Hepatocyte (in vitro differentiated cells): ENCODE results near the gene CREB5. TPM values are rescaled to one million over a fixed set of nuclear protein-coding genes. Genes with fewer than 3 reads are reported as not detected.

Experiments
- DNase-seq: peaks from one replicate; pipeline ENCODE4 v3.0.0-alpha.2; 2016; ENCODE audit warnings: low spot score
- H2AFZ ChIP-seq: fragments of 200-600 bp; sonication (generic); 2 replicates; pipeline ENCODE4 v1.6.0; 2016; ENCODE audit warnings: antibody characterized with exemption, mild to moderate bottlenecking
- H3K27ac ChIP-seq: fragments of 200-600 bp; sonication (generic); 2 replicates; pipeline ENCODE4 v1.5.1; 2016; ENCODE audit warnings: mild to moderate bottlenecking
- H3K27me3 ChIP-seq: fragments of 200-600 bp; sonication (generic); 2 replicates; pipeline ENCODE4 v1.6.1; 2016
- H3K36me3 ChIP-seq: fragments of 200-600 bp; sonication (generic); replicated peaks from 2 replicates; pipeline ENCODE4 v1.5.1; 2016; ENCODE audit warnings: low read depth; ENCODE audit not compliant: insufficient read depth
- H3K4me1 ChIP-seq: fragments of 200-600 bp; sonication (generic); 2 replicates; pipeline ENCODE4 v1.5.1; 2016; ENCODE audit warnings: mild to moderate bottlenecking, moderate library complexity; ENCODE audit not compliant: insufficient read depth
- H3K4me2 ChIP-seq: fragments of 200-600 bp; sonication (generic); 2 replicates; pipeline ENCODE4 v1.6.0; 2016
- H3K4me3 ChIP-seq: fragments of 200-600 bp; sonication (generic); 2 replicates; pipeline ENCODE4 v1.5.1; 2016; ENCODE audit warnings: mild to moderate bottlenecking
- H3K79me2 ChIP-seq: fragments of 200-600 bp; sonication (generic); 2 replicates; pipeline ENCODE4 v1.6.0; 2017; ENCODE audit warnings: mild to moderate bottlenecking
- H3K9me2 ChIP-seq: fragments of 200-600 bp; sonication (generic); replicated peaks from 2 replicates; pipeline ENCODE4 v1.6.0; 2017; ENCODE audit warnings: mild to moderate bottlenecking; ENCODE audit not compliant: insufficient read depth
- H3K9me3 ChIP-seq: fragments of 200-600 bp; sonication (generic); 2 replicates; pipeline ENCODE4 v1.5.1; 2016; ENCODE audit warnings: low read depth, mild to moderate bottlenecking
- H4K20me1 ChIP-seq: fragments of 200-600 bp; sonication (generic); 2 replicates; pipeline ENCODE4 v1.6.0; 2016; ENCODE audit warnings: mild to moderate bottlenecking; ENCODE audit not compliant: insufficient read depth, poor library complexity, severe bottlenecking
- CTCF ChIP-seq: fragments of 200-600 bp; sonication (generic); IDR thresholded peaks from 2 replicates; pipeline ENCODE4 v1.5.1; 2016; ENCODE audit warnings: antibody characterized with exemption, mild to moderate bottlenecking; ENCODE audit not compliant: poor library complexity
- EZH2 ChIP-seq: fragments of 200-600 bp; sonication (generic); IDR thresholded peaks from 2 replicates; pipeline ENCODE4 v1.6.1; 2016; ENCODE audit warnings: antibody characterized with exemption, mild to moderate bottlenecking, borderline replicate concordance
- EZH2phosphoT487 ChIP-seq: fragments of 200-600 bp; sonication (generic); IDR thresholded peaks from one replicate; pipeline ENCODE4 v1.6.1; 2018; ENCODE audit warnings: antibody characterized with exemption, mild to moderate bottlenecking, low read depth, moderate library complexity; ENCODE audit not compliant: unreplicated experiment, severe bottlenecking
- WGBS: methylation state at CpG from one replicate; pipeline ENCODE4 v1.1.6; 2016; ENCODE audit warnings: low lambda C conversion rate; ENCODE audit errors: missing lambda C conversion rate; 5-methylcytosine and 5-hydroxymethylcytosine counted together
- polyA plus RNA-seq: library from polyadenylated mRNA; unstranded; fragments of >200 nt; fragmentation: Nextera tagmentation; extraction: Ambion mirVana; gene quantifications from 2 replicates; pipeline ENCODE4 v1.2.1, GENCODE V29; 2016
- total RNA-seq: library from RNA; depleted of rRNA; stranded (reverse); fragments of >200 nt; gene quantifications from 2 replicates; pipeline ENCODE4 v1.2.3, GENCODE V29; 2014

The CREB5 gene
- total and polyA plus RNA-seq, 2 experiments from 2014 or later = 14.0 to 27.9 TPM

DNA sequence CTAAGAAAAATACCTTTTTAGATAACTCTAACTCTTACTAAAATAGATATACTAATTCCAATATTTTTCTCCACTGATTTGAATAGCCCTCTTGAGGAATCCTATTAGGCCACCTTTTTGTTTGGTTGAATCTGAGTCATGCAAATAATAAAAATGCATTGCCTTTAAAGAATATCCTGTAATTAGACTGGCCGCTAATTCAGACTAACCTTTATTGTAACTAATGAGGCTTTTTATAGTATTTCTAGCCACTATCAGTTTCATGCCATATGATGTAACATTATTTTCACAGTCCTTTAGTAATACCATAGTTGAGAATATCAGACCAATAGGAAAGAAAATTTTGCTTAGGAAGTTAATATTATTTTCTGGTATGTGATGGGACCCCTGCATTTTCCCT, 90.1 kb downstream of the CREB5 start:
- Histone ChIP-seq H3K36me3 (no peaks in the 10 kb centered on the region), H3K27ac (no peak overlapping the region), H2AFZ (no peak overlapping the region), H3K27me3 (no peaks in the 10 kb centered on the region), H3K4me2 (no peak overlapping the region), H3K79me2 (no peaks in the 10 kb centered on the region), H3K9me3 (no peaks in the 10 kb centered on the region), H3K4me3 (no peak overlapping the region), H4K20me1 (no peaks in the 10 kb centered on the region), H3K4me1 (no peaks in the 10 kb centered on the region), H3K9me2 (no peaks in the 10 kb centered on the region)
- no peak for DNase-seq
- no peak for TF ChIP-seq EZH2
- TF ChIP-seq EZH2phosphoT487 = no peak
- no peak for TF ChIP-seq CTCF
- 88% methylated on average over 1 of the region's 1 CpG for WGBS

GRCh38 chr7:28503396-28503795, 91.1 kb downstream of the CREB5 start:
- WGBS = 82% methylated on average over 3 of the region's 3 CpGs
- Histone ChIP-seq H3K4me2 (no peak overlapping the region), H3K36me3 (no peaks in the 10 kb centered on the region), H3K27me3 (no peaks in the 10 kb centered on the region), H3K9me2 (no peaks in the 10 kb centered on the region), H3K4me1 (no peaks in the 10 kb centered on the region), H3K79me2 (no peaks in the 10 kb centered on the region), H3K9me3 (no peaks in the 10 kb centered on the region), H3K4me3 (no peak overlapping the region), H3K27ac (no peak overlapping the region), H4K20me1 (no peaks in the 10 kb centered on the region), H2AFZ (no peak overlapping the region)
- TF ChIP-seq EZH2 (no peak), CTCF (no peak), EZH2phosphoT487 (no peak)
- DNase-seq = no peak

DNA sequence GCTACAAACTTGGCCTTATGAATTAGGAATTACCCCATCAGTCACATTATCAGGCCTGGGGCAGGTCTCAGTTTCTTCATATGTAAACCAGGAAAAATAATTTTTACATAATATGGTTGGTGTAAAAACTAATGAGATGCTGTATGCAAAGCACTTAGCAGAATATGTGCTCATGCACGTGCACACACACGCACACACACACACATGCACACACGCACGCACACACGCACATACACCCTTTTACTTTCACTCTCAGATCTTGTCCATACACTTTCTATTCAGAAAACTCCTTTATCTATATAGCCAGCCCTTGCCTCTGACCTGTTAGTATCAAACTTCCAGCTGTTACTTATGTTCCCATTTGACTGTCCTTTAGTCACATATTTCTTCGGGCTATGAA, 92.7 kb downstream of the CREB5 start:
- Histone ChIP-seq H3K4me1 (no peaks in the 10 kb centered on the region), H3K27ac (no peak overlapping the region), H3K9me3 (no peaks in the 10 kb centered on the region), H3K4me2 (no peak overlapping the region), H4K20me1 (no peaks in the 10 kb centered on the region), H2AFZ (no peak overlapping the region), H3K79me2 (no peaks in the 10 kb centered on the region), H3K4me3 (no peak overlapping the region), H3K36me3 (no peaks in the 10 kb centered on the region), H3K9me2 (no peaks in the 10 kb centered on the region), H3K27me3 (no peaks in the 10 kb centered on the region)
- no peak for TF ChIP-seq EZH2phosphoT487
- no peak for TF ChIP-seq EZH2
- no peak for TF ChIP-seq CTCF
- 84% methylated on average over 6 of the region's 6 CpGs for WGBS
- DNase-seq = no peak

DNA sequence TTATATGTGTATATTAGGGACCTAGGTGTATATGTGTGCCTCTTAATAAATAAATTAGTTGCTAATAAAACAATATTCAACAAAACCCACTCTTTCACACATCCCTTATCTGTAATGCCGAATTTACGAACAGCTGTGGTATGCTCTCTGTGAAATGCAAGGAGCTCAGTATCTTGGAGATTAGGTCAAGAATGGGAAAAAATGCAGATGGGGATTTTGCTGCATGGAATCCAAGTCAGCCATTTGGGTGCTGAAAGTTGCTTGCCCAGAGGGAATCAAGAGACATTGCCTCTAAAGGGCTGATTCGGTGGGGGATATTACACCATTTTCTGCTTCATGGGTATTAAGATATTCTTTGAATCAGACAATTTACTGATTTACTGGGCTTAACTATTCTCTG, 93.5 kb downstream of the CREB5 start:
- TF ChIP-seq EZH2 (no peak), CTCF (no peak), EZH2phosphoT487 (no peak)
- Histone ChIP-seq H4K20me1 (no peaks in the 10 kb centered on the region), H3K9me2 (no peaks in the 10 kb centered on the region), H2AFZ (no peak overlapping the region), H3K4me1 (no peaks in the 10 kb centered on the region), H3K4me2 (no peak overlapping the region), H3K79me2 (no peaks in the 10 kb centered on the region), H3K27ac (no peak overlapping the region), H3K27me3 (no peaks in the 10 kb centered on the region), H3K36me3 (no peaks in the 10 kb centered on the region), H3K9me3 (no peaks in the 10 kb centered on the region), H3K4me3 (no peak overlapping the region)
- WGBS = 50% methylated on average over 3 of the region's 3 CpGs
- DNase-seq = no peak
